Stimulated activated CD8-positive, alpha-beta memory T cell treated with anti-CD3 and anti-CD28 coated beads, Interleukin-15, amount 100 ng/mL, for 4 hours (primary cell): Measurements from ENCODE around the gene PSMD5.
A peak's percentile ranks its signal among the peaks of the same experiment; 100 is the strongest.

ENCODE experiments used
- DNase-seq, 2 donors: peaks; one replicate each; pipeline ENCODE4 v3.0.0-alpha.2; 2020; ENCODE audit warnings: low read depth in 2 of 2

The PSMD5 gene

DNA sequence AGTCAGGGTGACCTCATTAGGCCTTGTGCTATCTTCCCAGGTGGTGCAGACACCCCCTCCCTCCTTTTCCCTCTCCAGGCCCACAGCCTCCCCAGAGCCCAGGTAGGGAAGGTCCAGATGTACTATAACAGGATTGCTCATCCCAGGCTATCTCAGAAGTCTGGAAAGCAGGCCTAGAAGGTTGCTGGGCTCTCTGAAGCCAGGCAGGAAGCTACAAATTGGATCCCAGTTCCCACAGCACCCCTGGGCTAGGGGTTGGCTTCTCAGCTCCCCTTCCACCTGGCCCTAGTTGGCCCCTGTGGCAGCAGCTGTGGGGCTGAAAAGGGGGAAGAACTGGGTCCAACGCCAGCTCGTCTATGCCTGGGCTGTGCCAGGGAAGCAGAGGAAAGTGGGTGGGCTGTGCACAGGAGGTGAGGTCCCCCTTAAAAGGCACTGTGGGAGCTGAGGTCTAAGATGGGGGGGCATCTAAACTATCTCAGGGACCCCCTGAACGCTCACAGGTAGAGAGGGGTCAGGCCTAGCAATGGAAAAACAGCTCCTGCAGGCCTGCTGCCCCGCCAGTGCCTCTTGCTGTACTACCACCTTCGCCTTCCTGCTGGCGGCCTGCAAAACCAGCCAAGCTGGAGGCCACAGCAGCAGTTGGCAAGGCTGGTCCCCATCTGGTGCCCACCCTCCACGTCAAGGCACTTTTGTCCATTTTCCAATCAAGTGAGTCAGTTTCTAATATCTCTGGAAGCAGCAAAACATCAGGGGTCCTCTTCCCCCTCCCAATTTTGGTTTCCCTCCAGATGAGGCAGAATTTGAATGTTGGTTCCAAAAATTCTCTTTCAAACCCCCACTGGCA lies 13.3 kb upstream of the PSMD5 start:
- DNase-seq, result no peak

DNA sequence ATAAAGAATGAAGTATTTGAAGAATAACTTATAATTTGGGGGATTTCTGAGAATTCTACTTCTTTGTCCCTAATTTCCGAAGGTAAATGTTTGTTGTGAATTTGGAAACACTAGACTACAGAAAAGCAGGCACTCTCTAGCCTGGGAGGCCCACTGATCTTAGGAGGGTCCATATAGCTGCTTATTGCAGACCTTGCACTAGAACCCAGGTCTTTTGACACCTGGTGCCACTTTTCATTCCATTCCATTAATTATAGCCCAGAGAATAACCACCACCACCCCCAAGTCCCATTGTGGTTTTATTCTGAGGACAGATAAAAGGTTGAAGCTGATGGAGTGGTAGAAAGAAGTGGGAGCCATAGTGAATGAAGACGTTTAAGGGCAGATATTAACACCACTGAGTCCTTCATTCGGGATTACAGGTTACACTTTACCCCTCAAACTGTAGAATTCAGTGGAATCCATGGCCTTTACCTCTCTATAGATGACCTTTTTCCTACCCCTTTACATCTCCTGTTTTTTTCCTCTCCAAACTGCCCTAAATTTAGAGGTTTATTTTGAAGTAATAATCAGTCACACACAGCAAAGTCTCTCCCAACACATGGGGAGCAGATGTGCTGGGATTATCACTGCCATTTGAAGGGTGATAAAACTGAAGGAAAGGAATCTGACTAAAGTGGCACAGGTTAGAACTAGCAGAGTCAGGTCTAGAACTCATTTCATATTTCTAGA lies 12.0 kb upstream of the PSMD5 start:
- no peak for DNase-seq

DNA sequence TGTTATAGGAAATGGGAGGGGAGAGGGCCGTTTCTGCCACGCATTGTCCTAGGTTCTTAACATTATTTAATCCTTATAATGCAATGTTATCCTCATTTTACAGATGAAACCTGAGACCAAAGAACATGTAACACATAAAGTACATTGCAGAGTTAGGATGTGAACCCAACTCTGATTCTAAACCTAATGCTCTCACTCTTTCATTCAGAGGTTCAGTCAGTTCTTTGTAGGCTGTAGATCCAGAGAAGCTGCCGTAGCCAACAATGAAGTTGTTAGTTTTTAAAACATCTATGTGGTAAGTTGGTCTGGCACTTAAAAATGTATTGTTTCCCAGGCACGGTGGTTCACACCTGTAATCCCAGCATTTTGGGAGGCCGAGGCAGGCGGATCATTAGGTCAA lies 10.5 kb upstream of the PSMD5 start:
- DNase-seq, result no peak

DNA sequence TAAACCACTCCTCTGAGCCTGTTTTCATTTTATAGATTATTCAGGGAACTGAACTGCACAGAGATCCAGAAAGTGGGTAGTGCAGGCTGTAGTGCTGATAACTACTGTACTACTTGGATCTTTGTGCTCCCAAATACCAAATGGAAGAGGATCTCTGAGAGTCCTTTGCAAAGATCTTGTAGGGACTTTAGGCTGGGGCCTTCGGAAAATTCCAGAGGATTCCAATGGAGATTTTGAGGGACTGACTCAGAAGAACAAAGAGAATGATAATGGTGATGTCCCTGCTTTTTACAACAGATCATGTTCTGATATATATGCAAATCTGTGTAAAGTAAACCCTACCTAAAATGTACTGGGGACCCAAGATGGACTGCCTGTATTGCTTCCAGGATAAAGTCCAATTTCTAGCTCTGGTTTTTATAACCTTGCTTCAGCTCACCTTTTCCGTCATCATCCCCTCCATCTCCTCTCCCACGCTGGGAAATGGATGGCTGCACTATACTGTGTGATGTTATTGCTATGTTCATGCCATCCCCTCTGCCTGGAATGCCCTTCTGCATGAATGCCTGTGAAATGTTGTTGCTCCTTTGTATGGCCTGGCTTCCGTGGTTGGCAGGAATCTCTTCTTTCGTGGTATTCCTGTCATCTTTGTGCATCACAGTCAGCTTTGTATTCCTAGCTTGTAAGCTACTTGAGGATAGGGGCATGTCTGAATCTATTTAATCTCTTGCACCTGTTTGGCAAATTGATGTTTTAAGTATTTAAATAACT lies 9.7 kb upstream of the PSMD5 start:
- no peak for DNase-seq

DNA sequence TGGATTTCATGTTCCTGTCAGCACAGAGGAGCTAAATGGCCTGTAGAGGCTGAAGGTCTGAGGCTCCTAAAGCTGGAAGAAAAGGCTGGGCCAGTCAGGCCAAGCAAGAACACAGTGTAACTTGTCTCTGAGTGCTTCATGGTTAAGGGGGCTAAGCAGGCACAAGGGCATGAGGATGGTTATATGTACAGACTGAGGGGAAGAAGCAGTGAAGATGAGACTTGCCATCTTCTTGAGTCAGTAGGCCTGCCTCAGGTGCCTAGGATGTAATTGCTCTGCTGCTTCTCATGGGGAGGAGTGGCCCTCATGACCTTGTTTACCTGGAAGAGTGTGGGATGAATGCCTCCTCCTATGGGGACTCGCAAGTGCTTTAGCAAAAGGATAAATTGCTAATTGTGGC lies 8.7 kb upstream of the PSMD5 start:
- DNase-seq, result no peak

DNA sequence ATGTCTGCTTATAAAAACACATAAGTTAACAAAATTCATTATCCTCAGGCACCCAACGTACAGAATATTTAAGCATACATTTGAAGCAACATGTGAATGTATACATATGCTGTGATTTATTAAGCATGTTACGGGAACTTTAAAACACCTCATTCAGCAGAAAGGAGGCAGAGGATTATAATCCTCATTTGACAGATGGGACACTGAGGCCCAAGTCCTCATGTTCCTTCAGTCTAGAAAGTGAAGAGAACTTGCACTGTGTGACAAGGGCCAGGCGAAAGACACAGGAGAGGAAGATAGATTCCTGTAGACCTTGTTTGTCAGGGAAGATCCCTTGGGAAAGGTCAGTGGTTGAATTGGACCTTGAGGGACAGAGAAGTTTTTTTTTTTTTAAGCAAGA lies 7.6 kb upstream of the PSMD5 start:
- DNase-seq, result no peak

DNA sequence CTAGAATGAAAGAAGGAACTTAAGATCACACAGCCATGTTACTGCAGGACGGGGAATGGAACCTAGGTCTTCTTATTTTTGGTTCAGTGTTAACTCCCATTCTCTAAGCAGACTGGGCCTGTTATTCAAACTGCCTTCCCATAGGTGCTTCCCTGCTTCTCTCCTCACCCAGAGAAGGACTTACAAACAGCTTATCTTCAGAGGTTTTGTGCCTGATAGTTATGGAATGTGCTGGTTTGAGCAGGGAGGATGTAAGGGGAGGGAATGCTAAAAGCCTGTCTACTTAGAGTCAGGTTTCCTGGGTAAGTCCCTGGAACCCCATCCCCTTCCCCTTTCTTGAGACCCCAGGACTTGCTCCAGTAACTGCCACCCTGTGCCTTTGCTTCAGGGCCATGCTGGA lies 4.2 kb upstream of the PSMD5 start:
- DNase-seq, result no peak

DNA sequence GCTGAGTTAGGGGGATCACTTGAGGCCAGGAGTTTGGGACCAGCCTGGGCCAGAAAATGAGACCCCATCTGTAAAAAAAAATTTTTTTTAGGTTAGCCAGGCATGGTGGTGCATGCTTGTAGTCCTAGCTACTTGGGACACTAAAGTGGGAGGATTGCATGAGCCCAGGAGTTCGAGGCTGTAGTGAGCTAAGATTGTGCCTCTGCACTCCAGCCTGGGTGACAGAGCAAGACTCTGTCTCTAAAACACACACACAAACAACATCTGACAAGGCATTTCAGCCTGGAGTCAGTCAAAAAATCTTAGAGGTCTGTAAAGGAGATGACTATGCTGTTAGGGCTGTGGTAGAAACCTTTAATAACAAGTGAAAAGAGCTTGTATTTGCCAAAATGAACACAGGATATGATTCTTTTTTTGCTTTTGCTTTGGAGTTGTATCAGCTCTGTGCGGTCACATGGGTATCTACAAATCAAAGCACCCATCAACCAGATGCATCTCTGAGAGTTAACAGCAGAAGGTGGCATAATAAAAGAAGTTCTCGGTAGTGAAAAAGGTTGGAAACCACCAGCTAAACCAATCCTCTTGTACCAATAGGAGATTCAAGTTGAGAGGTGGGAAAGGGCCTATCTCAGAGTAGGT lies 3.6 kb upstream of the PSMD5 start:
- no peak for DNase-seq

DNA sequence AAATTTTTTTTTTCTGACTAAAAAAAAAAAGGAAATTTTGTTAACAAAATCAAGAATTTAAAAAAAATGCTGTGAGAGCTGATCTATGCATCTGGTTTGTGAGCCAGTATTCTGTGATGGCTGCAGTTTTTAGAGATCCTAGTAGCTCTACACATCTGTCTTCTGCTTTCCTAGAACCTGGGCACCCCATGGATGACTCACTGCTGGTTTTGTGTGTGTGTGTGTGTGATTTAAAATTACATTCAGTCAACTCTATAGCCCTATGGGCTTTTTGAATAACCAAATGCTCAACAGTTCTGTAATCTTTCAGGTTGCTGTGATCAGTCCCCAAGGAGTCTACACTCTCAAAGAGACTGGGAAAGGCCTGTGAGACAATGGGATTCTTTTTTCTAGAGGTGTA lies 2.5 kb upstream of the PSMD5 start:
- DNase-seq, result peak in 1 of 2 donors; percentile 28

DNA sequence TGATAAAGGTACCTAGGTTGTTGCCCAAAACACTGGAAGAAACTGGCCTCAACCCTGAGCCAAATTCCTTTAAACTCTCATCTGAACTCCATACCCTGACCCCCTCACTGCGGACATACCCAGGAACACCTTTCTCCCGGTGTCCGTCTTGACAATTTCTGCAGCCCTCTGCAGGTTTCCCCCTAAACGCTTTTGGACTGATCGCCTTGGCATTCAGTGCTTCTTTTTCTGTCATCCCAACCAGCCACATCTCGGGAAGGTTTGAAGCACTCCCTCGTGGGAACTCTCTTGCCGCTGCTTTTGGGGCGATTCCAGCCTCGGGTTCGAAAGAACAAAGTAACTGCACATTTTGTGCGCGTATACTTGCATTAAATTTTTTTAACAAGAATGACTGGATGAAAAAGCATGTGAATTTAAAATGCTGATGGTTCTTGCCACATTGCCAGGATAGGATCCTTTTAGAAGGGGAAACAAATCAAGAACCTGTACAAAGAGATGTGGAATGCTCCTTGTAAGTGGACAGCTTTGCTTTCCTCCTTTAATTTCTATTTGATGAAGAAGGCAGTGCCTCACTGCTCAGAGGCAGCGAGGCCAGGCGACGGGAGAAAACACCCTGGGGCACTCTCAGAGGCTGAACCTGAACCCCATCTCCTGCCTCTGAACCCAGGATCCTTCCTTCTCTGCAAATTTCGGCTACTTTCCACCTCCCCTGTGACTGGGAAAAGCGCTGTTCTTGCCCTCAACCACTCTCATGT lies 615 bp downstream of the PSMD5 start:
- DNase-seq, result no peak

DNA sequence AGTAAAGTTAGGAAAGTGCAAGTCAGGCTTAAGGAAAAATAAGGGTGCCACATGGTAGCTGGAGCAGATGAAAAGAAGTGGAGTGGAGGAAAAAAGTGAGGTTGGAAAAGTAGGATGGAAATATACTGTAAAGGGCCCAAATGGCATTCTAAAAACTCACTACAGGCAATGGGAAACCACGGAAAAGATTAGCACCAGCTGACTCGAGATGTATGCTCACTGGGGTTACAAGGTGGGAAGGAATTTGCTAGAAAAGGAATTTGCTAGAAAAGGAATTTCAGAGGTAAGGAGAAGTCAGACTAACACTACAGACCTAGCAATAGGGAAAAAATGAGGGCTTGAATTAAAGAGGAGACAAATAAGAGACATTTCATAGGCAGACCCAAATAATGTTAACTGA lies 3.6 kb downstream of the PSMD5 start:
- DNase-seq, result no peak

DNA sequence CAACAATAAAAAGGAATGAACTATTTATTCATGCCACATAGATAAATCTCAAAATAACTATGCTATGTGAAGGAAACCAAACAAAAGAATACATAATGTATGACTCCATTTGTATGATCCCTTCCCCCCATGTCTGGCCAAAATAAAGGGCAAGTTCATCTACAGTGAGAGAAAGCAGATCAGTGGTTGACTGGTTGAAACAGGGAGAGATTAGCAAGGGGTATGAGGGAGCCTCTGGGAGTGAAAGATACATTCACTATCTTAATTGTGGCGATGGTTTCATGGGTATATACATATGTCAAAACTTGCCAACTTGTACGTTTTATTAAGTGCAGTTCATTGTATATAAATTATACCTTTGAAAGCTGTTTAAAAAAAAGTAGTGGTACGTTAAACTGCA lies 4.8 kb downstream of the PSMD5 start:
- no peak for DNase-seq

DNA sequence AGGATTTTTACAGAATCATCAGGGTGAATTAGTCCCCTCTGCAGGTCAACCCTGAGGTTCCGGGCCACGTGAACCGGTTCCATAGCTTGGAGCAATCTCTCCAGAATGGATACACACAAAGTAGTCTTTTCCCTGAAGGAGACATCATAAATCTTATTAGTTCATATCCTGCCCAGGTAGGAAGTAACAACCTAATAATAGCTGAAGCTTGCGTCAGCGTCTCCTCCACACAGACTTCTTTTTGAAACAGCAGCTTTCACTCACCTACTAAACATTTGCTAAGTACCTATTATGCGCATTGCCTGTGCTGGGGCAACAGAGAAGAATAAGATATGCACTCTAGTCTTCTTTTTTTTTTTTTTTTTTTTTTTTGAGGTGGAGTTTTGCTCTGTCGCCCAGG lies 9.4 kb downstream of the PSMD5 start:
- DNase-seq, result no peak

DNA sequence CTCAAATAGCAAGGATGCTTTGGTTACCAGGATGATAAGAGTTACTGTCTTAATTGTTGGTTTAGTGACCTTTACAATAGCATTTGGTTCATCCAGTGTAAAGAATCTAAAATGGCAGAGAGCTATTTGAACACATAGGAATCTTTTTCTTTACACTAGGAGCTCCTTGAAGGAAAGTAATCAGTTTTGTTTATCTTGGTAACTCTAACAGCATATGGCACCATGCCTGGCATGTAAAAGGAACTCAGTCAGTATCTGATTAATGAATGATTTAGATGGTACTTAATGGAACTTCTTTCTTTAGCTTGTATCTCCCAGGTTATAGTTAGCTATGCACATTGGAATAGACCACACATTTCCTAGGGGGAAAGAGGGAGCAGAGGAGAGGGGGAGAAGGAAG lies 9.9 kb downstream of the PSMD5 start:
- no peak for DNase-seq

DNA sequence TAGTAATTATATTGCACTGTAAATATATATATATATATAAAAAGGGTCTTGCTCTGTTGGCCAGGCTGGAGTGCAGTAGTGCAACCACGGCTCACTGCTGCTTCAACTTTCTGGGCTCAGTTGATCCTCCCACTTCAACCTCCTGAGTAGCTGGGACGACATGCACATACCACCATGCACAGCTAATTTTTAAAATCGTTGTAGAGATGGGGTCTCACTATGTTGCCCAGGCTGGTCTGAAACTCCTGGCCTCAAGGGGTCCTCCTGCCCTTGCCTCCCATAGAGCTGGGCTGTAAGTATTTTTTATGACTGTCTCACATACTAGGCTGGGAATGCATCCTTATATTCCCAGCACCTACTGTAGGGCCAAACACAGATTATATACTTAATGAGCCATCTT lies 11.9 kb downstream of the PSMD5 start:
- DNase-seq, result no peak

DNA sequence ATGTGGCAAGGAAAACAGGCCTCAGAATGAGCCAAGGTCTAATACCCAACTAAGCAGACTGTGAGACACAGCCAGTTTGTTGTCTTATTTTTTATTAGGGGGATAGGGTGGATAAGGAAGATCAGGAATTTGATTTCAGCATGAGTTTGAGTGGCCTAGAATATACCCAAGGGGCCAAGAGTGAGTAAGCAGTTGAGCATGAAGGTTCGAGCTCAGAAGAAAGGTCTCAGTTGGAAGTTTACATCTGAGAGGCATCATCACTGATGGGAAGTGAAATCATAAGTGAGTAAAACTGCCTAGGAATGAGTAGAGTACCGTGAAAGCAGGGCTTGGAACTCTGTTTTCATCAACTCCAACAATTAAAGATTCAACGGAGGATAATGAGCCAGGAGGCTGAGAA lies 12.6 kb downstream of the PSMD5 start:
- DNase-seq, result no peak

DNA sequence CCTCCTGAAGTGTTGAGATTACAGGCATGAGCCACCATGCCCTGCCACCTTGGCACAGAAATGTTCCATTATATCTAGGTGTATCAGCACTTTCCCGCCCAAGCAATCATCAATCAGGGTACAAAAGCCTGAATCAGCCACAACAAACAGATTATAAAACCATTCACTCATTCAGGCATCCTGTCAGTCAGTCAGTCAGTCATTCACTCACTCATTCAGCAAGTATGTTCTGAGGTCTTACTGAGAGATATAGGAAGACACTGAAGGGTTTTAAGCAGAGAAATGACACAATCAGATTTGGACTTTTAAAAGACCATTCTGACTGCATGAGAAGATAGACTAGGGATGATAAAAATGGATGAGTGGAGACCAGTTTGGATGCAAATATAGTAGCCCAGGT lies 13.1 kb downstream of the PSMD5 start:
- no peak for DNase-seq

DNA sequence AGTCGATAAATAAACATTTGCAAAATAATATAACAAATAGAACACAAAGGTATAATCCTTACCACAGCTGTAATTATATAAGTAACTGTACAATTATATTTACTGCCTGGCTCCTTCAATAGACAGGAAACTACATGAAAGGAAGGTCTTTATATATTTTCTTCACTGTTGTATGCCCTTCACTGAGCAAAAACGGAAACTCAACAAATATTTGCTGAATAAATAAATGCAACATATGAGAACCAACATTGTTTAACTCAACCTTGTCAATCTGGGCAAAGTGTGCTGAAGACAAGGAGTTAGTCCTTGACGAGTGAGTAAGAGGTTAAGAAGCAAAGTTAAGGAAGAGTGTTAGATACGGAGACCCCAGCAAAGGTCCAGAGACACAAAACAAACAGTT lies 22.6 kb downstream of the PSMD5 start:
- DNase-seq, result no peak

DNA sequence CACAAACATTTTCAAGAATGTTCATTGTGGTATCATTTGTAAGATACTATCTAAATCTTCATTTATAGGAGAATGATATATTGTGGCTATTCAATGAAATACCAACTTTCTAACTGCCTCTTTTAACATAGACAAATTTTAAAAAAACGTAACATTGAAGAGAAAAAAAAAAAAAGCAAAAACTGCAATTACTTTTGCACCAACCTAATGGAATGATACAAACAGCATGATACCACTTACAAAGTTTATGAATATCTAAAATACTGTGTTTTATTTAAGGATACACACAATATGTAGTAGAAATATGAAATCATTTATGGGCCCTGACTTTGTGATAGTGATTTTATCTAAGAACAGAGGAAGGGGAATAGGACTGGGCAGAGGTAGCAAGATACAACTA lies 24.1 kb downstream of the PSMD5 start:
- no peak for DNase-seq

DNA sequence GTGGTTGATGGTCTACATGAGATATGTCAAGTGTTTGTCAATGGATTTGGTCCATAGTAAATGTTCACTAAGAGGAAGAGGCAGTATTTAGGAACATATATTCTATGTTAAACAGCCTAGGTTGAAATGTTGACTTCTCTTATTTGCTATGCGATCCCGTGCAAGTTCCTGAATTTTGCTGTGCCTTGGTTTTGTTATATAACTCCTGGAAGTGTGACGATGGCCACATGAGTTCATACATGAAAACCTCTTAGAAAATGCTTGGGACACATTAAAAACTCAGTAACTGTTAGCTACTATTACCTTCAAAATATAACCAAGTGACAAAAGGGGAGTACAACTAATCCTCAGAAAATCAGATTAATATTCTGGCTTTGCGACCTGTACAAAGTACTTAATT lies 27.6 kb downstream of the PSMD5 start:
- DNase-seq, result no peak

DNA sequence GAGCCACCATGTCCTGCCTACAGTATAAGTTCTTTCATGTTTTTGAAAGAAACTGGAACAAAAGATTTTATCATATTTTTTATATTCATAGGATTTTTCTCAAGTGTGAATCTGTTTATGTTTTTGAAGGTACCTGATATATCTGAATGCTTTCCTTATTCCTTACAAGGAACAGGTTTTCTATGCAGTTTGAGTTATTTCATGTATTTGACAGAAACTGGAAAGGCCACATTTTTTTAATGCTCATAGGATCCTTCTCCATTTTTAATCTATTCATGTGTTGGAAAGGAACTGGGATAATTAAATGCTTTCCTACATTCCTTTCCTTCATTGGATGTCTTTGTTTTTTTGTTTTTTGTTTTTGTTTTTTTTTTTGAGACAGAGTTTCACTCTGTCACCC lies 33.8 kb downstream of the PSMD5 start:
- no peak for DNase-seq
